Left cardiac atrium (tissue), 4 donors: ENCODE data around the gene MARCHF10. TPM values are rescaled to one million over a fixed set of nuclear protein-coding genes. Genes with fewer than 3 reads are reported as not detected.
A peak's percentile ranks its signal among the peaks of the same experiment; 100 is the strongest.

Experiments
- ATAC-seq, 2 donors: fragments of 200-7000 bp; cut with Tn5 transposase; one replicate each; pipeline ENCODE4 v1.9.1; 2020; ENCODE audit warnings: mild to moderate bottlenecking in 2 of 2, moderate library complexity in 2 of 2
- DNase-seq: peaks from one replicate; pipeline ENCODE4 v3.0.0-alpha.2; 2020
- intact Hi-C, 2 donors: fragments of 100-400 bp; cut with DNase I; formaldehyde crosslinking; loops; one replicate each; pipeline versions ENCODE4 v1.14.1 to v1.15.1; 2022 to 2023
- total RNA-seq, 2 donors: library from RNA; stranded (reverse); fragmentation: NEBNext Ultra II Directional; extraction: Animal tissue kit (Norgen Biotek cat#: 25700); gene quantifications; one replicate each; pipeline ENCODE4 v1.2.1, GENCODE V29; 2021
- donor health status: DM: no; HTN: yes; CAD: no.
- donor health status: DM: no; HTN: yes; CAD: no; lungs with severe emphysema.
- donor health status: DM: yes; HTN: yes; CAD: no.
- donor health status: Dilated cardiomyopathy.

The MARCHF10 gene
- total RNA-seq, 2 donors from 2014 or later, result not detected

- ATAC-seq (no peak), DNase-seq (no peak)
- intact Hi-C loops, result no loop called here
These were observed 15.2 kb upstream of the MARCHF10 start for GRCh38 chr17:62823111-62823893.

GRCh38 chr17:62822080-62822904 is 14.2 kb upstream of the MARCHF10 start:
- no peak for ATAC-seq
- DNase-seq, result peak; percentile 34
- intact Hi-C loops, result no loop called here

GRCh38 chr17:62821189-62822079 is 13.3 kb upstream of the MARCHF10 start:
- ATAC-seq (no peak), DNase-seq (no peak)
- intact Hi-C loops, result no loop called here

GRCh38 chr17:62819511-62820221 is 11.6 kb upstream of the MARCHF10 start:
- intact Hi-C loops, result no loop called here
- ATAC-seq (peak; percentile 92 to 98), DNase-seq (peak; percentile 74)

- intact Hi-C loops, result no loop called here
- DNase-seq (no peak), ATAC-seq (no peak)
These were observed 10.4 kb upstream of the MARCHF10 start for GRCh38 chr17:62818526-62818925.

- intact Hi-C loops, result no loop called here
- no peak for ATAC-seq
- DNase-seq, result no peak
These were observed 8.2 kb upstream of the MARCHF10 start for GRCh38 chr17:62816282-62816839.

- intact Hi-C loops, result no loop called here
- DNase-seq, result no peak
- no peak for ATAC-seq
These were observed 1.5 kb upstream of the MARCHF10 start for GRCh38 chr17:62809656-62810055.

- intact Hi-C loops, result no loop called here
- no peak for ATAC-seq
- DNase-seq, result no peak
These were observed 459 bp upstream of the MARCHF10 start for GRCh38 chr17:62808576-62808970.

GRCh38 chr17:62805234-62805633 is 2.9 kb downstream of the MARCHF10 start:
- intact Hi-C loops, result no loop called here
- no peak for ATAC-seq
- DNase-seq, result no peak

GRCh38 chr17:62804822-62805221 is 3.3 kb downstream of the MARCHF10 start:
- DNase-seq, result no peak
- intact Hi-C loops, result no loop called here
- ATAC-seq, result no peak

- intact Hi-C loops, result no loop called here
- DNase-seq (no peak), ATAC-seq (no peak)
These were observed 4.1 kb downstream of the MARCHF10 start for GRCh38 chr17:62804025-62804424.

GRCh38 chr17:62802561-62803205 is 5.4 kb downstream of the MARCHF10 start:
- intact Hi-C loops, result no loop called here
- ATAC-seq (no peak), DNase-seq (no peak)

- ATAC-seq, result no peak
- intact Hi-C loops, result no loop called here
- no peak for DNase-seq
These were observed 6.5 kb downstream of the MARCHF10 start for GRCh38 chr17:62801553-62802114.

GRCh38 chr17:62800585-62800984 is 7.5 kb downstream of the MARCHF10 start:
- intact Hi-C loops, result no loop called here
- ATAC-seq (no peak), DNase-seq (no peak)

GRCh38 chr17:62797959-62798358 is 10.2 kb downstream of the MARCHF10 start:
- DNase-seq, result no peak
- intact Hi-C loops, result no loop called here
- no peak for ATAC-seq

GRCh38 chr17:62796291-62796690 is 11.8 kb downstream of the MARCHF10 start:
- DNase-seq, result no peak
- no peak for ATAC-seq
- intact Hi-C loops, result no loop called here

- no peak for DNase-seq
- intact Hi-C loops, result no loop called here
- ATAC-seq, result no peak
These were observed 13.5 kb downstream of the MARCHF10 start for GRCh38 chr17:62794666-62794971.
